Natural killer cell (primary cell): ENCODE results near the gene MSL3B.

ENCODE experiments used
- ATAC-seq, 3 donors: fragments of 150-1000 bp in 2 of 3; fragments of 200-7000 bp in 1 of 3; cut with Tn5 transposase; 1 replicate in 1 of 3; 2 replicates in 2 of 3; pipeline ENCODE4 v1.10.0; 2021; ENCODE audit warnings: mild to moderate bottlenecking in 2 of 3, moderate library complexity in 2 of 3
- DNase-seq, 2 donors: peaks; one replicate each; pipeline versions ENCODE4 v3.0.0 to v3.0.0-alpha.2; 2013 to 2021; ENCODE audit warnings: mixed read lengths in 1 of 2
- H3K27ac ChIP-seq: one replicate; pipeline ENCODE4 v1.5.1; 2013; ENCODE audit warnings: mild to moderate bottlenecking, low read length
- H3K27me3 ChIP-seq: one replicate; pipeline ENCODE4 v1.6.1; 2013; ENCODE audit warnings: low read length; ENCODE audit not compliant: control insufficient read depth, insufficient read depth
- H3K36me3 ChIP-seq: one replicate; pipeline ENCODE4 v1.6.1; 2013; ENCODE audit warnings: low read length; ENCODE audit not compliant: control insufficient read depth, insufficient read depth
- H3K4me1 ChIP-seq: one replicate; pipeline ENCODE4 v1.6.1; 2013; ENCODE audit warnings: low read length; ENCODE audit not compliant: control insufficient read depth, insufficient read depth
- H3K4me3 ChIP-seq: one replicate; pipeline ENCODE4 v1.5.1; 2013; ENCODE audit warnings: low read length
- H3K9me3 ChIP-seq: one replicate; pipeline ENCODE4 v1.6.1; 2013; ENCODE audit warnings: low read length; ENCODE audit not compliant: control insufficient read depth, insufficient read depth
- H3K27ac Mint-ChIP-seq, 2 donors: one replicate each; pipeline ENCODE4 v1.8.0; 2022; ENCODE audit warnings: mild to moderate bottlenecking in 2 of 2, mixed read lengths in 2 of 2, moderate library complexity in 1 of 2
- H3K27me3 Mint-ChIP-seq, 2 donors: one replicate each; pipeline ENCODE4 v1.8.0; 2022; ENCODE audit warnings: low read depth in 2 of 2, mixed read lengths in 2 of 2
- H3K36me3 Mint-ChIP-seq: one replicate; pipeline ENCODE4 v1.8.0; 2022; ENCODE audit warnings: mixed read lengths
- H3K4me1 Mint-ChIP-seq, 2 donors: one replicate each; pipeline ENCODE4 v1.8.0; 2022; ENCODE audit warnings: mixed read lengths in 2 of 2
- H3K4me3 Mint-ChIP-seq: one replicate; pipeline ENCODE4 v1.8.0; 2022; ENCODE audit warnings: mild to moderate bottlenecking, moderate library complexity, mixed read lengths
- H3K9me3 Mint-ChIP-seq, 2 donors: one replicate each; pipeline ENCODE4 v1.8.0; 2022; ENCODE audit warnings: mixed read lengths in 2 of 2
- WGBS: methylation state at CpG from one replicate; pipeline ENCODE4 v1.1.7; 2013; ENCODE audit warnings: missing lambda C conversion rate; ENCODE audit not compliant: insufficient coverage; 5-methylcytosine and 5-hydroxymethylcytosine counted together
- intact Hi-C: fragments of 100-400 bp; cut with micrococcal nuclease; formaldehyde crosslinking; loops from one replicate; pipeline ENCODE4 v1.14.2; 2022
- TF ChIP-seq, protein P1 (sequence below): fragments of 200-600 bp; IDR thresholded peaks from one replicate; pipeline ENCODE4 v1.8.0; 2022; ENCODE audit warnings: antibody characterized with exemption

MSL3B gene

DNA sequence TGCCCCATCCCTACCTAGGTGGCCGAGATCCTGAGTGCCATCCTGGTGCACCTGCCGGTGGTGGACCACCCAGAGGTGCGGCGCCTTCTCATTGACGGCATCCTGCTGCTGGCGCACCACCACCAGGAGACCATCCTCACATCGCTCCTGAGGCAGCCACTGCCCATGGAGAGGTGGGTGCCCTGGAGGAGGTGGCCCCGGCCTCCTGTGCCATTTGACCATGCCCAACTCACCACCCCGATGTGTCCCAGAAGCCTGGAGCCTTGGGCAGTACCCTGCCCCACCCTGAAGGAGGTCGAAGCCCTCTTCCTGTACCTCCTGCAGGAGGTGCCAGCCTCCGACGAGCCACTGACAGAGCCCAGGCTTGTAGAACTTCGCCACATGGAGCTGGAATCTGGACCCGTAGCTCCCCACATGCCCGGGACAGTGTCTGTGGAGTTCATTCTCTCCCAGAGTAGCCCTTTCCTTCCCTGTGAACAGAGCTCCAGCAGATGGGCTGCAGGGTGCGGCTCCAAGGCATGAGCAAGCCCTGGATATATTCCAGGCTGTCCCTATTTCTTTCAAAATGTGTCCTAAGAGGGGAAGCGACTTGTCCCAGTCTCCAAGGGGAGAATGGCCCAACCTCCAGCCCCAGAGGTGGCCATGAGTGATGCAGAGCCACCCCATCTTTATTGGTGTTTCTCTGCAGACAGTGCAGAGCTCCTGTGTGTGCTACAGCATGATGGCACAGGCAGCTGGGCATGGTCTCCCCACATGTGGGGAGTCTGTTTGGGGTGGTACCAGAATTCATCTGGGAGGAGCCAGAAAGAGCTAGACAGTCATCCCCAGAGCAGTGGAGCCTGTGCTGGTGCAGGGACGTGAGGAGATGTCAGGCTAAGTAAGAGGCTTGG lies 48.1 kb downstream of the MSL3B start:
- DNase-seq, result no peak
- Histone ChIP-seq H3K4me3 (no peak overlapping the region), H3K36me3 (no peaks in the 10 kb centered on the region), H3K27me3 (no peaks in the 10 kb centered on the region), H3K9me3 (no peaks in the 10 kb centered on the region), H3K27ac (no peak overlapping the region), H3K4me1 (no peaks in the 10 kb centered on the region)
- intact Hi-C loops, result no loop called here
- WGBS, result 83% methylated on average over 18 of the region's 18 CpGs
- H3K9me3 Mint-ChIP-seq, result no peaks in the 10 kb centered on the region
- TF ChIP-seq, protein P1, sequence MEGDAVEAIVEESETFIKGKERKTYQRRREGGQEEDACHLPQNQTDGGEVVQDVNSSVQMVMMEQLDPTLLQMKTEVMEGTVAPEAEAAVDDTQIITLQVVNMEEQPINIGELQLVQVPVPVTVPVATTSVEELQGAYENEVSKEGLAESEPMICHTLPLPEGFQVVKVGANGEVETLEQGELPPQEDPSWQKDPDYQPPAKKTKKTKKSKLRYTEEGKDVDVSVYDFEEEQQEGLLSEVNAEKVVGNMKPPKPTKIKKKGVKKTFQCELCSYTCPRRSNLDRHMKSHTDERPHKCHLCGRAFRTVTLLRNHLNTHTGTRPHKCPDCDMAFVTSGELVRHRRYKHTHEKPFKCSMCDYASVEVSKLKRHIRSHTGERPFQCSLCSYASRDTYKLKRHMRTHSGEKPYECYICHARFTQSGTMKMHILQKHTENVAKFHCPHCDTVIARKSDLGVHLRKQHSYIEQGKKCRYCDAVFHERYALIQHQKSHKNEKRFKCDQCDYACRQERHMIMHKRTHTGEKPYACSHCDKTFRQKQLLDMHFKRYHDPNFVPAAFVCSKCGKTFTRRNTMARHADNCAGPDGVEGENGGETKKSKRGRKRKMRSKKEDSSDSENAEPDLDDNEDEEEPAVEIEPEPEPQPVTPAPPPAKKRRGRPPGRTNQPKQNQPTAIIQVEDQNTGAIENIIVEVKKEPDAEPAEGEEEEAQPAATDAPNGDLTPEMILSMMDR, result no peak
- H3K36me3 Mint-ChIP-seq, result no peaks in the 10 kb centered on the region
- H3K27ac Mint-ChIP-seq, result no peak overlapping the region
- no peak for ATAC-seq
- peaks cover 10 to 14% of the 10 kb centered on the region in 2 donors for H3K27me3 Mint-ChIP-seq
- H3K4me3 Mint-ChIP-seq, result no peak overlapping the region
- H3K4me1 Mint-ChIP-seq, result peaks cover 0 to 5% of the 10 kb centered on the region in 2 donors

DNA sequence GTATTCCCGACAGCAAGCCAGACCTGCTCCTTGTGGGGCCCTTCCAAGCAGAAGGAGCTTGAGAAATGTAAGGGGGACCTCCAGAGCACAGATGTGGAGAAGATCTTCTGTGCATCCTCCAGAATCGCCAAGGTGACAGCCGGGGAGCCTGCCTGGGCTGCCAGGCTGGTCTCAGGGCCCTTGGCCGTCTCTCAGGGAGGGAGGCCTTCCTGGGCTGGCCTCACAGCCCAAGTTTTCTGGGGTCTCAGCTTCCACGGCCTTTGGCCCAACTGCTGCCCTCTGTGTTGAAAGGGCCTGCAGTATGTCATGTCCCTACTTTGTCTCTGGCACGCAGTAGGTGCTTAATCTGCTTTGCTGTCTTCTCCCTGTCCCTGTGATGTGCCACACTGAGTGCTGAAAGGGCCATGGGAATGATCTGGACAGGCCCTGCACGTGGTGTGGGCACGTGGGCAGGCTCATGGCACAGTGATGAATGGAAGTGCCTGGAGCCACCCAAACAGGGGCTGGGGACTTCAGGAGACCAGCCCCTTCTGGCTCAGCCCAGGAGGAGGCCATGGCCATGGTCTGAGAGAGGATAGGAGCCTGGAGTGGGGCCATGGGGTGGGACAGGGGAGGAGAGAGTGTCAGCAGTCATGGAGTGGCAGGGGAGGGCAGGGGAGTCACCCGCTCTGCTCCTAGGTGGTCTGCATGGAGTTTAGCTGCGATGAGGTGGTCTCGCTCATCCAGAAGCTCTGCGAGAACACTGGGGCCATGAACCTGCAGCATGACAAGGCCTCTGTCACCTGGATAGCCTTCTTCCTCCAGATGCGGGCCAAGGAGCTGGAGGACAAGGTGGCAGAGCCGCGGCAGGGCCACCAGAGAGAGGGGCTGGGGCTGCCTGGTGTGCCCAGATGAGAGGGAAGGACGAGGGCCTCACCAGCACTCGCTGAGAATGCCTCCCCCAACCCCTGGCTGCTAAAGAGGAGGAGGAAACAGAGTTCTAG lies 49.3 kb downstream of the MSL3B start:
- H3K27ac ChIP-seq, result no peak overlapping the region
- Mint-ChIP-seq H3K27me3 (peaks cover 11 to 21% of the 10 kb centered on the region in 2 donors), H3K4me1 (peaks cover 0 to 5% of the 10 kb centered on the region in 2 donors), H3K9me3 (no peaks in the 10 kb centered on the region), H3K27ac (no peak overlapping the region), H3K4me3 (no peak overlapping the region), H3K36me3 (no peaks in the 10 kb centered on the region)
- H3K4me3 ChIP-seq, result no peak overlapping the region
- ATAC-seq, result no peak
- WGBS, result 72% methylated on average over 17 of the region's 17 CpGs
- H3K4me1 ChIP-seq, result no peaks in the 10 kb centered on the region
- no peaks in the 10 kb centered on the region for H3K9me3 ChIP-seq
- no peaks in the 10 kb centered on the region for H3K27me3 ChIP-seq
- H3K36me3 ChIP-seq, result no peaks in the 10 kb centered on the region
- DNase-seq, result no peak
- intact Hi-C loops, result no loop called here
- TF ChIP-seq, protein P1, result no peak

DNA sequence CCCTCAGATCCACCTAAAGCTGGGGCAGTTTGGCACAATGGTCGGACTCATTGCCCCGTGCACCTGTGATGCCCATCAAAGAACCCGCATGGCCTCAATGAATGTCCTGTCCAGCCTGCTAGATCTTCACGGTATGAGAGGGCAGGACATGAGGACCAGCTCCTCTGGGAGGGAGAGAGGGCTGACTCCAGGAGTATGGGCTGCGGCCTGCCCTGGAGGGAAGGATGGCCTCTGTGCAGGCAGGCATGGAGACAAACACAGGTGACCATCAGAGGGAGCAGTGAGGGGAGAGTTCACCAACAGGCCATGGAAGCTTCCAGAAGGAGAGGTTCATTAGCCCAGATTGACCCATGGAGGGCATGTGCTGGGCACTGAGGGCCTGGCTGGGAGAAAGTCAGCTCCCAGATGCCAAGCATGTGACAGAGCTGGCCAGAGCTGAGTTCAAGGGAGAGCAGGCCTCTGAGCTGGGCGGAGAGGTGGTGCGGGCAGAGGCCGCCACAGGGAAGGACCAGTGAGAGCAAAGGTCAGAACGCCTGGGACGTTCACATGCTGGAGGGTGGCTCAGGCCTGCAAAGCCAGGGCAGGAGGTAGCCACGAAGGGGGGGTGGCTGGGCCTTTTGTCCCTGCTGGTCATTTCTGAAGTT lies 50.1 kb downstream of the MSL3B start:
- H3K27me3 Mint-ChIP-seq, result peaks cover 11 to 21% of the 10 kb centered on the region in 2 donors
- ATAC-seq (no peak), DNase-seq (no peak)
- WGBS, result 89% methylated on average over 11 of the region's 11 CpGs
- peaks cover 0 to 5% of the 10 kb centered on the region in 2 donors for H3K4me1 Mint-ChIP-seq
- H3K27ac ChIP-seq, result no peak overlapping the region
- no peak overlapping the region for H3K27ac Mint-ChIP-seq
- no peak overlapping the region for H3K4me3 Mint-ChIP-seq
- TF ChIP-seq, protein P1, result no peak
- H3K27me3 ChIP-seq, result no peaks in the 10 kb centered on the region
- H3K9me3 ChIP-seq, result no peaks in the 10 kb centered on the region
- no peaks in the 10 kb centered on the region for H3K4me1 ChIP-seq
- intact Hi-C loops, result no loop called here
- H3K36me3 ChIP-seq, result no peaks in the 10 kb centered on the region
- no peak overlapping the region for H3K4me3 ChIP-seq
- no peaks in the 10 kb centered on the region for H3K9me3 Mint-ChIP-seq
- H3K36me3 Mint-ChIP-seq, result no peaks in the 10 kb centered on the region
